HG03439 (cell line): ENCODE measurements around the gene PRKN.

Experiments used
- ATAC-seq: cut with Tn5 transposase; IDR thresholded peaks from one replicate; pipeline ENCODE4 v1.9.1; 2021; ENCODE audit warnings: mild to moderate bottlenecking, moderate library complexity; ENCODE audit not compliant: unreplicated experiment

PRKN gene

DNA sequence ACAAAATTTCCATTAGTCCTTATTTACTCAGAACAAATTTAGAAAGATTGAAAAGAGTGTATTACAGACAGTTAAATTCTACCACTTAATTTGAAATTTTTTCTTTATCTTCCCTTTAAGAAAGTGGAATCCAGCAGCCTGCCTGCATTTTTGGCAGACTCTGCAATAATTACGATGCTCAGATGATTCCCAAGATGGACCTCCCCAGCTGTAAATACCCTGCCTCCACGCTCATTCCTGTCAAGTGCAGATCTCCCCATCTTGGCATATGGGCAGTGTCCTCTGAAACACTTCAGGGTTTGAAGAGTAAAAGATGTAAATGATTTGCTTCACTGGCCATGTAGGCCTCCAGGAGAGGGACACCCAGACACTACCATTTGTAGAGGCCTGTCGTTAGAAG is 471.2 kb downstream of the PRKN start:
- no peak for ATAC-seq

DNA sequence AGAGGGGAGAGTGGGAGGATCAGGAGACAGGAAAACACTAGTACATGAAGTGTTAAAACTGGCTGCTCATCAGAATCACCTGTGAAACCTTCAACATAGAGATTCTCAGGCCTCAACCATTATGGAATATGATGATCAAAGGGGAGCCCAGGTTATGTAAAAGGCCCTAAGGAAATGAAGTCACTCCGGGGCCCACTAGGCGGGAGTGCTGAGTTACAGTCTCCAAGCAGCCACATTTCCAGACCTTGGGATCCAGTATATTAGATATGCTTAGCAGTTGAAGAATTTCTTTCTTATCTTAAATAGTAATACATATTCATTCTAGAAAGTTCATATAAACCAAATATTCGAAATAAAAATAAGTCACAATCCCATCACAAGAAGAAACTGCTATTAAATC is 476.3 kb downstream of the PRKN start:
- no peak for ATAC-seq

DNA sequence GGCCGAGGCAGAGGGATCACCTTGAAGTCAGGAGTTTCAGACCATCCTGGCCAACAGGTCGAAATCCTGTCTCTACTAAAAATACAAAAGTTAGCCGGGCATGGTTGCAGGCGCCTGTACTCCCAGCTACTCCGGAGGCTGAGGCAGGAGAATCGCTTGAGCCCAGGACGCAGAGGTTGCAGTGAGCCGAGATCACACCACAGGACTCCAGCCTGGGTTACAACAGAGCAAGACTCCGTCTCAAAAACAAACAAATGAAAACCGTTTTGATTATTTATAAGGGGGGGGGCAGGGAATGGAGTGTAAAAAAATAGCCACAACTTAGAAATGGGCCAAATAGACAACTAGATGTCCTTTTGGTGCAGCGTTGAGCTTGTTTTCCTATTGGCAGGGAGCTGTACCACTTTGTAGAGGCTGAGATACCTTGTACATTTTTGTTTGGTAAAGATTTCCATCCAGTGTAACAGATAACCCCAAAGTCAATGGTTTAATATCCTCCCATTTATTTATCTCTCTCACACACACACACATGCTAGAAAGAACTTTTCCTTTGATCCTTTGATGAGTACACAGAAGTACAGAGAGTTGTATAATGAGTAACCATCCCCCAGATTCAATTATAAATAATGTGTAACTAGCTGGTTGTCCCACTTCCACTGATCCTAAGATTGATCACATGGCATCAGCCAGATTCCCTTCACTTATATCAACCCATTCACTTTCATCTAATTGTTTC is 477.5 kb downstream of the PRKN start:
- ATAC-seq, result no peak

DNA sequence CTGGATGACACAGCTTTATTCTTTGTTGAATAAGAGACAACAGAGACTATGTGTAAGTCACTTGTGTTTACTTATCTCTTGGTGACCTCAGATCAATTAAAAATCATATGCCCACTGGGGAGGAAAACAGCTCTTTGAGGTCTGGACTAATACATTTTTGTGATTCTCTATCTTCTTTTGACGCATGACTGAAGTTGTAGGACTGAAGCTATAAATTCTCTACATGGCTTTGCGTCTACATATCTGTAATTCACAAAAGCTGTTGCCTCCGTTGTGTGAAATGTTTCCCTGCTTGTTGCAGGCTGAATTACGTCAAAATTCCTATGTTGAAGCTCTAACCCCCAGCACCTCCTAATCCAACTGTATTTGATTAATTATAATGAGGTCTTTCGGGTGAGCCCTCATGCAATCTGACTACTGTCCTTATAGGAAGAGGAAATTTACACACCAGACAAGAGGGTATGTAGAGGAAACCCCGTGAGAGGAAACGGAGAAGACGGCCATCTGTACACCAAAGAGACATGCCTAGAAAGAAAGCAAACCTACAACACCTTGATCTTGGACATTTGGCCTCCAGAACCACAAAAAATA is 481.6 kb downstream of the PRKN start:
- no peak for ATAC-seq

DNA sequence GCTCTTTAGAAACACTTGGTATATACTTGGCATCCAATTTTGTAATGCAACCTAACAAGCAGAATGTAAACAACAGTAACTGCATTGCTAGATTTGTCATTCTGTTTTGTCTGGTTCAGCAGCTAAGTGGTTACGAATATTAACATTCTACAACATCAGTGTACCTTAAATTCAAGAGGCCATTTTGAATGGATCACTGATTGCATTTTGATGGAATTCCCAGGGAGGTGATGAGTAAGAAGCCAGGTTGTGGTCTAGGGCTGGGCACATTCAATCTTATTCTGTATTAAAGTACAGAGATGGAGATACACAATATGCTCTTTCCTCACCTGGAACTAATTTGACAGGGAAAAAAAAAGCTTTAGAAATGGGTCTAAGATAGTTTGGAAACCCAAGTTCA is 483.5 kb downstream of the PRKN start:
- ATAC-seq, result no peak

DNA sequence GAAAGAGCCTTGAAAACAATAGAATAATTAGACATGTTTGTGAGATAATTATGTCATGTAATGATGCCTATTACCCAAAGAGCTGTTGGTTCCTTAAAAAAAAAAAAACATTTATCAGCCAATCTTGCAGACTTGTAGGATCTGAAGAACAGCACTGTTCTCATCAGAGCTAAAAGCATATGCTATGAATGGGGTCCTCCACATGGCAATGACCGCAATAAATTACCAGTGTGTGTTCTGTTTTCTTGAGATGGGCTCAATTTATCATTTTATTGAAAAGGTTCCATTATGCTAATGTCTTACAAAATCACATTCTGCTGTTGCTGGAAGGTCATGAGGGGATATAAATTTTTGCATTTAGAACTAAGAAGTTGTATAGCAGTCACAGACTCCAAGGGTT is 484.7 kb downstream of the PRKN start:
- no peak for ATAC-seq

DNA sequence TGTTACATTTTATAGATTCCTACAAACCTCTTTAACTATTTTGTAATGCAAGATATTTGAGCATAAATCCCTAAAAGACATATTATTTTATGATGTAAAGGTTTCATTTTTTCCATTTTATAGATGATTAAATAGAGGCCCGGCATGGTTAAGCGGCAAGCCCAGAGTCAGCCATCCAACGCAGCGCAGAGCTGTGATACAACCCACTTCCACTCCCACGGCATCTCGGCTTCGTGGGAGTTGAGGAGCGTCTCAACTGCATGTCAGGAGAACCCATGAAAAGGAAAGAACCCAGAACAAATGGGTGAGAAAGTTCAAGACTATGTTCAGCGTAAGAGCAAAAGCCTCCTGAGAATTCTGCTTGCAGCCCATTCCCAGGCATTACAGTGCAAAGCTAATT is 488.2 kb downstream of the PRKN start:
- ATAC-seq, result no peak

DNA sequence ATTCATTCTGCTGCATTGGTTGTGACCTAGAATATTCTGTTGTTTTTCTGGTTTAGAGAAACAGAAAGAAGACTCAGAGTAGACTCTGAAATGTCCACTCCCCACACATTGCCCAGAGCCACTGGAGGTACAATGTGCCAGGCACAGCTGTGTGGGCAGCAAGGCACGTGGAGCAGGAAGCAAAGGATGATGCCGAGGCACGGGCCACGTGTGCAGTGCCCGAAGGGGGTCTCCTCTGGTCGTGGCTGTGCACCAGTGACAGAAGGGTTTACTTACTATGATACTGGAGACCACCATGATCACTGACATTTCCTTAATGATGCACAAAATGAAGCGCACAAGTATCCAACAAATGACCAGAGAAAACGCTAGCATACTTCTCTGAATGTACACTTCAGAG is 488.9 kb downstream of the PRKN start:
- ATAC-seq, result no peak

DNA sequence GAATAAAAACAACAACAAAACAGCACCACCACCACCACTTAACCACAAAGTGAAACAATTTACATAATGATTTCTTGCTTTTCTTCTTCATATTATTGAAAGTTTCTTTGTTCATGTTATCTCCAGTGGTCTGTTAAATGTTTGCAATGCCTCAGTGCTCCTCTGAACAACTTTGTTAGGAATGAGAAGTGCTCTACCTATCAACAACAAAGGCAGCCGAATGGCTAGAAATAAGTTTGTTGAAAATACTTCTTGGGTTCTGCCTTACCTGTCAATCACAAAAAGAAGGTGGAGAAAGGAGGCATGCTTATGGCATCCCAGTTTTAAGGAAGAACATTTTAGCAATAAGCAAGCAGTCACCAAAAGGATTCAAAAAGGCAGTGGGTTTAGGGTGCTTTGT is 490.2 kb downstream of the PRKN start:
- ATAC-seq, result no peak

DNA sequence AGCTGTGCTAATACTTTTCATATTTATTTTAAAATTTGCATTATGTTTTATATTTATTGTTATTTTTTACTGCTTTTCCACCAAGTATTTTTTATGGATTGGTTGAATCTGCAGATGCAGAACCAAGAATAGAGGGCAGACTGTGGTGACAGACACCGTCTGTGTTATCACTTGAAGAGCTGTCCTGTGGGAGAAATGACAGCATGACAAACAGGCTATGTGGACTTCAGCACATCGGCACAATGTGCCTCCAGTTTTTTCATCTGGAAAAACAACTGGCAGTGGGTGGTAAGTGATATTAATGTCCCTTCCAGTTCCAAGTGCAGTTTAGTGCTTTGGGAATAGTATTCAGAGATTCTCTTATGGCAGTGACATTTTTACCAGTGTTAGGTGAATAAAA is 492.9 kb downstream of the PRKN start:
- no peak for ATAC-seq

DNA sequence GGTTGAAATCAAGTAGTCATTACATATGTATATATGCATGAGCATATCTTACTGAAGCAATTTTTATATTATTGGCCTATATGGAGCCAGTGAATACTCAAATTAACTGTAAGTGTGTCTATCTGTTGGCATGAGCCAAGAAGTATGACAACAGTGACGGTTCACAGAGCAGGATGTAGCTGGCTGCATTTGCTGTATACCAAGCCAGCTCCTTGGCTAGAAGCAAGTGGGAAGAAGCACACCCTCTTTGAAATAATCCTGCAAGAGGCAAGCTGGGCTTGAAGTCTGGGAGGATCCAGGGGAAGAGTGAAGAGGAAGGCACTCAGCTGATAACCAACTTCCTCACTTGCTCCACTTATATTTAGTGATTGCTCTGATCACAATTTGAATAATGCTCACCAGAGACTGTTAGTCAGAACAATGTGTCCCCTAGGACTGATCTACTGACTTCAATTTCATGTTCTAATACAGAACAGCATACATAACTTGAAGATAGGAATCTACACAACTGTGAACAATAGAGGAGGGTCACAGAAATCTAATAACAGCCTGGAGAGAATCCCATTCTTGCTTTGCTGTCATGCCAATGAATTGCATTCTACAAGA is 497.3 kb downstream of the PRKN start:
- ATAC-seq, result no peak

DNA sequence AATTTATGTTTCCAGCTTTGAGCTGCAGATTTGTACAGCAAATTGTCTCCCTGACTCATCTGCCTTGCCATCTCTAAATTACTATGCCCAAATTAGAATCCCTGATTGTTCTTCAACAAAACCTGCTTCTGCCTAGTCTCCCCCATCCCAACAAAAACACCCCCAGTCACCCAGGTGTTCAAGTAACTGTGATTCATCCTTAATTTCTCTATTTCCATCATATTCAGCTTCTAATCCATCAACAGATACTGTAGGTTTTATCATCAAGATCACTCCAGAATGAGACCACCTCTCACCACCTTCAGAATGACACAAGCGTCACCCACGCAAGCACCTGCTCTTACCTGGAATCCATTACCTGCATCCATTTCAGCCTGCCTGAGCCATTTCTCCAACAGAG is 498.5 kb downstream of the PRKN start:
- no peak for ATAC-seq

DNA sequence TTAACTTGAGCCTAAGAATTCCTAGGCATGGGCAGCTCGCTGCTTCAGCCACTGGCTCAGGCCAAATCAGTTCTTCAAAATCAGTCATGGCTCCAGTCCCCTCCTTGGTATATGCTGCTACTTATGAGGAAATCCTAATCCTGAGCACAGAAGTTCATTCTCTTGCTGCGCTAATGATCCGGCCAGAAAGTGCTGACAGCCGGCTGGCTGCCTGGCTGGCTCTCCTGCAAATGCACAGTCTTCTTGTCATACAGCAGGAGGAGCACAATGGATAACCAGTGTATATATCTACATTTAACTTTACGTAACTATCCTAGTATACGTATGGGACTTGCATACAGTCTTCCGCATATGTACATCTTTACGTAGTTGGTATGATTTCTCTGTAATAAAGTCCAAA is 500.8 kb downstream of the PRKN start:
- ATAC-seq, result no peak

DNA sequence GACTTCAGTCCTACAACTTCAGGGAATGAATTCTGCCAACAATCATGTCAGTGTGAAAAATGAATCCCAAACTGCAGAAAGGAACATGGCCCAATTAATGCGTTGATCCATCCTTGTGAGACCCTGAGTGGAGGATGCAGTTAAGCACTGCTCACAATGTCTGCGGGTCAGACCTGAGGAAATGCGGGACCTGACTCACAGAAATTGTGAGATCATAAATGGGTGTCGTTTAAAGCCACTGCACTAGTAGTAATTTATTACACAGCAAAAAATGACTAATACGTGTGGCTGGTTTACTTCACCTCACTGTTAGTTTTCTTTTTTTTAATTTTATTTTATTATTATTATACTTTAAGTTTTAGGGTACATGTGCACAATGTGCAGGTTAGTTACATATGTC is 505.0 kb downstream of the PRKN start:
- no peak for ATAC-seq

DNA sequence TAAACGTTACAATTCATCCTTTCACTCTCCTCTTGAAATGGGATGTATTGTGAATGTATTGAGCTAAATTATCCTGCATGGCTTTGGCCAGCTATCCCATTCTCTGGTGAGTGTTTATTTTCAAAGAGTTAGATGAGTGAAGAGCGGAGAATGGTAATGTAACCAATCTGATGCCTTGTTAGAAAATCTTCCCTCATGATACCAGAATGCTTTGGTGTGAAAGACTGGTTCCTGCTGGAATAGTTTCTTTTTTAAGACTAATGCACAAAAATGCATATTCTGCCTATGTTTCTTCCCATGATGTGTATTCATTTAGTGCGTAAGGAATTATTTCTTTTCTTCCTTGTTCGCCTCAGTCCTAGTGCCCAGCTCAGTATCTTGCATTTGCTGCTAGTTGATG is 506.7 kb downstream of the PRKN start:
- ATAC-seq, result no peak

DNA sequence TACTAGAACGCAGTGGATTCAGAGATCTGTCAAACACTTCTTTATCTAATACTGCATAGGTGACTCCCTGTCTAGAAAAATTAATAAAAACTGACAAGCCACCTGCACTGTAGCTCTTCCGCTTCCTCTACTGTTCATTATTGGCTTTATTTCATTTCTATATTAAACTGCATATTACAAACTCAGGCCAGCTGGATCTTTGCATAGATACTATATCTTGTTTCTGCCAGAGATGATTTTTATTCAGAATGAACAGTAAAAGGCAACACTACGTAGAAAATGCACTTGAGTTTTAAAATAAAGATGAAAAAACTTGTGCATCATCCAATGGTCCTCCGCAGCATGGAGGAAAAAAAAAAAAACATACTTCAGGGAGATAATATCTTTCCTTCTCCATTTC is 508.3 kb downstream of the PRKN start:
- no peak for ATAC-seq

DNA sequence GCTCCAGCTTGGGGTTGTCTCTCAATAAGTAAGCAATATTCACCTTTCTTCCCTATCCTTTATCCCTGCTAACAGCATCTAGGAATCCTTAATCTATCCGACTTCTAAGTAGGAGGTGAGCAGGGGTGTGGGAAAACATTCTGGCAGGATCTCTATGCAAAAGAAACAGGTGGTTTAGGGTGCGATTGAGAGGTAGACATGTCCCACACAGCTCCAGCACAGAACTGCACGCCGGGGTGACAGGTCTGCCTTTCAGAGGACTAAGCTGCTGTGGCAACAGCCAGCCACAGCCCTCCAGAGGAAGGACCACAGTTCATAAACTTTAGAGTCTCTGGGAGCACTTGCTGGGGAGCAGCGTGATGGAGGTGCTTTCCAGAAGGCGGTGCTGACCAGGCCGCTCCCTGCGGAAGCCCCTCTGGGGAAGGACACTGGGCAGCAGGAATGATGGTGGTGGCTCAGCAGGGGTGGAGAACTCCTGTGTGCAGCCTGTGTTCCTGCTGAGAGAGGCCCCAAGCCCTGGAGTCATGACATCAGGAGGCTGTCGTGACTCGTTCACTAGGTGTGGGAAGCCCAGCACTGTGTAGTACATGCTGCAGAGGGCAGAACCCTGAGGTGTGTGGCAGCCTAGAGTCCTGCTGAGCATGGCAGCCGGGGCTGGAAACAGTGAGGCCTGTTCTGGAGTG is 509.6 kb downstream of the PRKN start:
- ATAC-seq, result no peak

DNA sequence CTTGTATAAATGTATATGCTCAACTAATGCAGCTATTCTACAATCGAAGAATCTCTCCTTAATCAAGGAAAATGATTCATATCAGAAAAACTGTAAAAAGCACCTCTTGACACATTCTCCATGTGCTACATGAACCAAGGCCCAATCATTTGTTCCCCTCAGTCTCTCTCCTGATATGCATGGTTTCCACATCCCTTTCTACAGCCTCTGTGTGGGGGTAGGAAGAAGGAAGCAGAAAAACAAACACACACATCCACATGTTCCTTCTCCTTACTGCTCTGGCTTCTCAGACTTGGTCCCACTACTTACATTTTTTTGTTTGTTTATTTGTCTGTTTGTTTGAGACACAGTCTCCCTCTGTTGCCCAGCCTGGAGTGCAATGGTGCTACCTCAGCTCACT is 510.5 kb downstream of the PRKN start:
- no peak for ATAC-seq

DNA sequence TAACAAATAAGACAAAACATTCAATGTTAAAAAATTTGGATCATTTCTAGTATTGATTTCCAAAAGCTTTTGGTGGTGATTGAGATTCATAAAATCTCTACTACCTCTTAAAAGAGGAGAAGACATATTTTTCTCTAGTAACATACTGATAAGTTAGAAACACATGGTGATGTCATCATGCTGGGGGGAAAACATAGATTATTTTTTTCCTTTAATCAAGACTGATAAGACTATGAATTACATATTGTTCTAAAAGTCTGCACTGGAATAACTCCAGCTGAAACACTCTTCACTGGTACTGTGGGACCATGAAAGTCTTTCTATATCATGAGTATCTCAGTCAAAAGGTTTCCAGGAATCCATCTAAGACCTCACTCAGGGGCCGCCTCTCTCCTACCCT is 515.8 kb downstream of the PRKN start:
- ATAC-seq, result no peak

DNA sequence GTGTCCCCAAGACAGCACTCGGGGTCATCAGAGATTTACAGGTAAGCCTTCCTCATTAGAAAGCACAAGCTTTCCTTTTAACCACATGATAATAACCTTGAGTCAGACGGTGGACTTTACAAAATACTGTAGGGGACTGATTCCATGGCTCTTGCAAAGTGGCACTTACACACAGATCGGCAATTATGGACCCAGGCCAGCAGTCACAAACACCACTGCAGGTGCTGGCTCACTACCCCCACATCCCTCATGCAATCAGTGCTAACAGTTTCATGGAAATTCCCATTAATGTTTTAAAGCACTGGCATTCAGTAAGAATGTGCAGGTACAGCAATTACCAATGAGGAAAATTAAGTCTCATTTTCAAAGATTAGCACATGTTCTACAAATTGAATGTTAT is 516.5 kb downstream of the PRKN start:
- no peak for ATAC-seq

DNA sequence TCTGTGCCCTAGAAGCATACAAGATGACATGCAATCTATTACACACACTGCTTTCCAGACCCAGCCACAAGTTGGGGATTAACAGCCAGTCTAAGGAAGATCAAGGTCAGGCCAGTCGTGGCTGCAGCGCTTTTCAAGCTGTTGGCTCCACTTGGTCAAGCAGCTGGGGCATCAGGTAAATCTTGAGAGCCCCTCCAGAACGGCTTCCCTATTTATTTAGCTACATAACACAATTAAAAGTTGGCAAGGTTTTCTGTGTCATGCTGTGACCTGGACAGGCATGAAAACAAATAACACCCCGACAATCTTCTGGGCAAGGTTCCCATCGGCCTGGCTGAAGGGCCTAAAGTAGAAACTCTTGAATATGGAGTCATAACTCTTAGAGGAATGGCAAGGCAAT is 524.3 kb downstream of the PRKN start:
- ATAC-seq, result no peak
